NB4 (cell line): ENCODE results near the gene FAM241B.

ENCODE experiments used
- MYC ChIP-seq: IDR thresholded peaks from 2 replicates; pipeline ENCODE4 v1.6.1; 2011; ENCODE audit warnings: low read depth, low read length
- POLR2A ChIP-seq: IDR thresholded peaks from 2 replicates; pipeline ENCODE4 v1.6.1; 2011; ENCODE audit warnings: mild to moderate bottlenecking; ENCODE audit not compliant: insufficient read length; ENCODE audit errors: extremely low read depth
- TF ChIP-seq, protein P1 (sequence below): IDR thresholded peaks from one replicate; pipeline ENCODE4 v1.5.1; 2012; ENCODE audit warnings: low read depth, low read length

DNA sequence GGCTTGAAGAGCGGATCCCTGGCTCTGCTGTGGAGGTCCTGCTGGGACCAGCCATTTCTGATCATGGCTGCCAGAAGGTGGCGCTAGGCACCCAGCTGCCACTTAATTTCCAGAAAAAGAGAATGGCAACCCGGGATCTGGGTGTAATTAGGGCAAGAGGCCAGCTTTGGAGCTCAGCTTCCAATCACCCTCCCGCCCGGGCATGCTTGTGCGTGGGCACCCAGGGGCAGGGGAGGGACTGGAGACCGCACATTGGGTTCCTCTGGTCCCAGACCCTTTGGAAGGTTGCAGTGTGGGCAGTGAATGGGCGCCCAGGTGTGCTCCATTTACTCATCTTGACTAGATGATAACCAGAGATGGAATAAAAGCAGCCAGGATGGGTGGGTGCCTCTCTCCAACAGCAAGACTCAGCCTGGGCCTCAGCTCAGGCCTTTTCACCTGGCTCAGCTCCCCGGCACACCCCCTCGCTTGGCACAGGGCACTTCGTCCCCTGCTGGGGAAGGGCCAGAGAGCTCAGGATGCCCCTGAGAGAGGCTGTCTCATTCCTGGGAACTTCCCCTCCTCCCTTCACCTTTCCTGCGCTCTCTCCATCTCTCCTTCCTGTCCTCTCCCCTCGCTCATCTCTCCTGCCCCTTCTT, 14.7 kb downstream of the FAM241B start:
- TF ChIP-seq POLR2A (no peak), MYC (no peak)
- TF ChIP-seq, protein P1, sequence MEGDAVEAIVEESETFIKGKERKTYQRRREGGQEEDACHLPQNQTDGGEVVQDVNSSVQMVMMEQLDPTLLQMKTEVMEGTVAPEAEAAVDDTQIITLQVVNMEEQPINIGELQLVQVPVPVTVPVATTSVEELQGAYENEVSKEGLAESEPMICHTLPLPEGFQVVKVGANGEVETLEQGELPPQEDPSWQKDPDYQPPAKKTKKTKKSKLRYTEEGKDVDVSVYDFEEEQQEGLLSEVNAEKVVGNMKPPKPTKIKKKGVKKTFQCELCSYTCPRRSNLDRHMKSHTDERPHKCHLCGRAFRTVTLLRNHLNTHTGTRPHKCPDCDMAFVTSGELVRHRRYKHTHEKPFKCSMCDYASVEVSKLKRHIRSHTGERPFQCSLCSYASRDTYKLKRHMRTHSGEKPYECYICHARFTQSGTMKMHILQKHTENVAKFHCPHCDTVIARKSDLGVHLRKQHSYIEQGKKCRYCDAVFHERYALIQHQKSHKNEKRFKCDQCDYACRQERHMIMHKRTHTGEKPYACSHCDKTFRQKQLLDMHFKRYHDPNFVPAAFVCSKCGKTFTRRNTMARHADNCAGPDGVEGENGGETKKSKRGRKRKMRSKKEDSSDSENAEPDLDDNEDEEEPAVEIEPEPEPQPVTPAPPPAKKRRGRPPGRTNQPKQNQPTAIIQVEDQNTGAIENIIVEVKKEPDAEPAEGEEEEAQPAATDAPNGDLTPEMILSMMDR: peak; percentile 84
